NK-92 treated with Interleukin-12 subunit alpha and Interleukin-12 subunit beta, amount 100 ng/mL, for 24 hours (cell line): Measurements from ENCODE around the gene MAN2A1.
"Not testable (repeated sequence)": the region's sequence is repeated elsewhere in the genome, so short reads cannot be mapped to it uniquely, and the experiment has no call there.

ENCODE experiments used
- DNase-seq: peaks from one replicate; lab custom pipeline; 2025; lab: John Stamatoyannopoulos, UW

Gene MAN2A1

GRCh38 chr5:109756543-109757185 is 66.9 kb downstream of the MAN2A1 start:
- DNase-seq: no peak

DNA sequence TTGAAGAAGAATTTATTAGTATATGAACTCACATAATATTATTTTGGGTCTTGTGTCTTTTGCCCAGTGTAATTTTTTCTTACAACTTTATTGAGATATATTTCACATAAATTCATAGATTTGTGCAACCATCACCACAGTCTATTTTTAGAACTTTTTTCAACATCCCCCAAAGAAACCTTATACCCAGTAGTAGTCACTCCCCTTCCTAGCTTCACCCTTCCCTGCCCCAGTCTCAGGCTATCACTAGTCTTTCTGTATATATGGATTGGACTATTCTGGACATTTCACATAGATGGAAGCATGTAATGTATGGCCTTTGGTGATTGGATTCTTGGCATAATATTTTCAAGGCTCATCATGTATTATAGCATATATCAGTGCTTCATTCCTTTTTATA is 67.8 kb downstream of the MAN2A1 start:
- no peak for DNase-seq

GRCh38 chr5:109759306-109759705 is 69.6 kb downstream of the MAN2A1 start:
- DNase-seq: no peak

- DNase-seq: not testable (repeated sequence)
These were observed 70.4 kb downstream of the MAN2A1 start for GRCh38 chr5:109760130-109760529.

DNA sequence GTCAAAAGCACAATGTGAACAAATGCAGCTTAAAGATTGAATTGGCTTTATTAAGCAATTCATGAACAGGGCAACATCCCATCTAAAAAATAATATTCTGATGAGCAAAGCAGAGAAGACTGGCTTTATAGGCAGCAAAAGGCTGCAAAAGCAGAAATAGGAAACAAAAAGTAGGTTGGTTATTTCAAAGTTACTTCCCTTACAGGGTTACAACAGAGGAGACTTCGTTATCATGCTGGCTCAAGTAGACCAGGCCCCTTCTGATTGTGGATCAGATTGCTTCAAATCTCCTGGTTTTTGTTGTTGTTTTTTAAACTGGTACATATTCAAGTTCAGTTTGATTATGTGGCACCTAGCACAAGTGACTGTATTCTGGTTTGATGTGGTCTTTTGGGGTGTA is 73.1 kb downstream of the MAN2A1 start:
- DNase-seq: no peak

- no peak for DNase-seq
These were observed 77.7 kb downstream of the MAN2A1 start for GRCh38 chr5:109767184-109767995.

DNA sequence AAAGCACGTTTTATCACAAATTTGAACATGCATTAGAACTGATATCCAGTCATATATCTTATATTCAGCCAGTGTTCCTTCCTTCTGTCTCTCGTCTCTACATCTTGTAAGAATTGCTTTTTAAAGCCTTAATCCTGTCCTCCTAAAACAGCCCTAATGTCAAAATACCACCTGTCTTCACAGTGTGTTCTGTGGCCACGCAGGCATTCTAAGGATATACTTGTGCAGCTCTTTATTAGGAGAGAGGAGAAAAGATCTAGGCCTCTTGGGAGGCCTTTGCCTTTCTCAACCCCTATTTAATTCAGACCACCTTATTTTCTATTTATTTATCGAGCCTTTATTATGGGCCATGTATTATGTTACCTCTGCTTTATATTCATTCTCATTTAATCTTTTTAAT is 78.3 kb downstream of the MAN2A1 start:
- no peak for DNase-seq

DNA sequence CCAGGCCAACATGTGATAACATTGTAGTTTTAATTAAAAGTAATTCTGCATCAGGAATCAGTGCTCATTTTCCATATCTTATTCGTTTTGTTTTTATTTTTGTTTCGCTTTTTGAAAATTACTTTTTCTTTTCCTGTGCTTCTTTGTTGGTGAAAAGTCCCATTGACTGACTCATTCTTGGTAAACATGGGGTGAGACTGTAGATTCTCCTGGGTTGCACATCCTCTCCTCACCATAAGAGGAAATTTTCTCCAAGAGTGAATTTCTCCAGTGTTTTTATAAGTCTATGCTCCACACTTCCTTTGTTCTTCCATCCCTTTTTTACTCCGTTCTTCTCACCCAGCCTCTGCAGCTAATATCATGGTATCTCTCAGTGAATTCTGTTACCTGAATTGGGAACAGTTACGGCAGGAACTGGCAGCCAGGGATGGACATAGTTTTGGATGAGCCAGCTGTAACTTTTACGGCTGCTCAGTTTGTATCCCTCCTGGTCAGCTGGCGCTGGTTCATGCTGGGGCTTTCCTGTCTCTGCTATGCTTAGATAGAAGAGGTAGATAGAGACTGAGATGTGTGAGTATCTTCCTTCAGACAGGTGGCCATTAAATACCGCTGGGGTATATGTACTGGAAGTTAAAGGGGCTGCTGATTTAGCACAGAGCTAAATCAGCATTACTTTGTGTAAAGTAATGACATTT is 80.0 kb downstream of the MAN2A1 start:
- DNase-seq: no peak

DNA sequence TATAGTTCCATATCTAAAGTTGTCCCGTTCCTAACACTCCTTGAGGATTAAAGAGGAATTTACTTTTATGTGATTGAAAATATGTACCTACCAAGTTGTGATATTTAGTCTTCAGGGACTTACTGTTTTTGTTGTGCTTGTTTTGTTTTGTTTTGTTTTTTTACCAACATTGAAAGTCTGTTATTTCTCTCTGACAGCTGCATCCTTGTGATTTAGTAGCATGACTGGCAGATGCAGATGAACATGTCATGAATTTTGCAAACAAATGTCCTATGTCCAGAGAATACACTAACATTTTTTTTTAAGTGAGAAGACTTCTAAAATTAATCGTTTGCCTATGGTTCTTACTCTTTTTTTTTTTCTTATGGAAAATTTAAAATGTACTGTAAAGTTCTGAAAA is 85.4 kb downstream of the MAN2A1 start:
- no peak for DNase-seq

GRCh38 chr5:109779036-109779735 is 89.5 kb downstream of the MAN2A1 start:
- no peak for DNase-seq

- no peak for DNase-seq
These were observed 95.0 kb downstream of the MAN2A1 start for GRCh38 chr5:109784687-109785086.

- DNase-seq: no peak
These were observed 96.6 kb downstream of the MAN2A1 start for GRCh38 chr5:109786206-109786855.

- no peak for DNase-seq
These were observed 98.9 kb downstream of the MAN2A1 start for GRCh38 chr5:109788596-109788995.

DNA sequence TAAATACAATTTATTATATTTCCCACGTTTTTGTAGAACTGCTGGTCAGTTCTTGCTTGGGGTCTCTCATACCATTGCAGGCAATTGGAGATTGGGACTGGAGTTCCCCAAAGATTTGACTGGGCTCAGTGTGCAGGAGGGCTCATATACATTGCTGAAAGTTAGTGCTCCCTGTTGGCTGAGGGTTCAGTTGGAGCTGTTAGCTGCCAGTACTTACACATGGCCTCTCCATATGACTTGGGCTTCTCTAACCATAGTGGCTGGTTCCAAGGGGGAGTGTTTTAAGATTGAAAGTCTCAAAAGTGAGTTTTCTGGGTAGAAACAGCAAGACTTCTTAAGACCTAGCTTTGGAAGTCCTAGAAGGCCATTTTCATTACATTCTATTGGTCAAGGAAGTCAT is 102.9 kb downstream of the MAN2A1 start:
- DNase-seq: no peak

GRCh38 chr5:109803854-109804253 is 114.1 kb downstream of the MAN2A1 start:
- DNase-seq: no peak

- no peak for DNase-seq
These were observed 115.7 kb downstream of the MAN2A1 start for GRCh38 chr5:109805472-109805871.

DNA sequence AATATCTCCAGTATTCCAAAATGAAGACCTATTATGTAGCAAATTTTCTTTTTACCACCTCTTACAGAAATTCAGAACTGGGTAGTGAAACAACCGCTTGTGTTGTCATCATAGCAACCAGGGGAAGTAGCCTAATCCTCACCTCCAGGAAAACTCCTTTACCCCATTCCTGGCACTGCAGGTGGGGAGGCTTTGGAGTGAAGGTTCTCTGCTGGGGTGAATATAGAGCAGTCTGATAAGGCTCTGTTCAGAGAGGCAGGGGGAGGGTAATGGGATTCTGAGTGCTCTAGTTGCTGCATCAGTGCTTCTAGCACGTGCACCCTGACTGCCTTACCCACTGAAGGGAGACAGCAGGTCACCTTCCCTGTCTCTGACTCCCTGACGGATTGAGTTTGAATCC is 116.2 kb downstream of the MAN2A1 start:
- no peak for DNase-seq

GRCh38 chr5:109812698-109813097 is 123.0 kb downstream of the MAN2A1 start:
- no peak for DNase-seq

GRCh38 chr5:109816732-109817131 is 127.0 kb downstream of the MAN2A1 start:
- DNase-seq: no peak

DNA sequence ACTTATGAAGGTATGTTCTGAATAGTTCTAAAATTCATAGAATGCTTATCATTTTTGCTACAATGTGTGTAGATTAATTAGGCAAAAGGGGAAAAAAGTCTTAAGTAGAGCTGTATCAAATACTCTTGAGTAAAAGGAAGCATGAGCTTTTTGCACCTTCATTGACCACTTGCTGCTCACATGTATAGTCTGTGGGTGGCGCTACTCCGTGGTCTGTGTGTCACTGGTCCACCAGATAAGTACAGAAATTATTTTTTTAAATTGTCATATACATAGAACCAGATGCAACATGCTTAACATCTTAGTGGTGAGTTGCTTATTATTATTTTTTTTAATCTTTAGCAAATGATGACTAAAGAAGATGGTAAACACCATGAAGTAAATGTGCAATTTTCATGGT is 130.2 kb downstream of the MAN2A1 start:
- DNase-seq: no peak

DNA sequence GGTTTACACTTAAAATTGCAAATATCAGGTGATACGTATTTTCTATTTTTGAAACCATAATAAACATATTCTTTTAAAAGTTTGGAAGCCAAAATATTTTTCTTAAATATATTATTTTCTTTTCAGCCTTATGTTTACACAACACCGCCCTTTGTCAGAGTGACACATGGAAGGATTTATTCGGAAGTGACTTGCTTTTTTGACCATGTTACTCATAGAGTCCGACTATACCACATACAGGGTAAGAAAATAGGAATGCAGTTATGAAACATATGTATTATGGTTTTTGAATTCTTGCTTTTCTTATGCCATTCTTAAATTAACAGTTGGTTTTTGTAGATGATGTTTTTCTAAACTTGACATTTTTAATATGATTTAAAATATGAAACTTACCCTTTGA is 133.9 kb downstream of the MAN2A1 start:
- no peak for DNase-seq

DNA sequence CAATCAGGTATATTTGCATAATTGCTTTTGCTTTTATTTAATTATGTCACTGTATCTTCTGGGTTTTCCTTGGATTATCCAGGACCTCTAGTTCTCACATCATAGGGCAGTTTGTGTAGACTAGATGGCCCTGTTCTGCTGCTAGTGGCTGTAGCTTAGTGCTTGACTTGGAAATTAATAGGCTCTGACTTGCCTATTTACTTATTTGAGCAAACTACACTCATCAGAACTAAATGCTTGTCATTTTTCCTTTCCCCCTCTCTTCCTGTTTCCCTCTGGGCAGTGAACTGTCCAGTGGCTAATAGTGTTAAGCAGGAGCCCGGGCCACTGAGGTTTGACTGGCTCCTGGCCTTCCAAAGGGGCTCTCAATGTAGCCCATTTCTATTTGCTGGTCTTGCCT is 135.7 kb downstream of the MAN2A1 start:
- no peak for DNase-seq
